ENCODE measurements around the gene LSMEM2.
A peak's percentile ranks its signal among the peaks of the same experiment; 100 is the strongest.

LSMEM2 gene

DNA sequence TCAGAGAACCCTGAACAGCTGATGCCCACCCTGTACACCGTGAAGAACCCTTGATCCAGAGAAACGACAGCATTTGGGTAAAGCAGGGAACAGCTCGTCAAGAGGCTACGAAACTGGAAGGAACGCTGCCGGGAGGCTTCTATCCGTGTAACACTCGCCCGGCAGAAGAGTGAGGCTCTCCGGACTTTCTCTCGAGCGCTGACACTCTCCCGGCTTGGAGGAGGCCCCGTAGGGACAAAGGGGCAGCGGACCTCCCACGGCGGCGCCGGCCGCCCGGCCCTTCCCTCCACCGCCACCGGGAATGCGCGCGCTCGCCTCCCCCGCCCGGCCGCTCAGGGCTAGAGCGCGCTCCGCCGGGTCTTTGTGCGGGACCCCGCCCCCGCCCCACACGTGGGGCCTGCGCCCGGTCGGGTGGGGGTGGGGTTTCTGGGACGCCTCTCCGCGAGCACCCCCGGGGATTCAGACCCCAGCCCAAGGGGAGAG is 42.0 kb downstream of the LSMEM2 start:
- no peak for FAIRE-seq
- DNase-seq (ENCODE audit: low spot score), result peak; percentile 34

DNA sequence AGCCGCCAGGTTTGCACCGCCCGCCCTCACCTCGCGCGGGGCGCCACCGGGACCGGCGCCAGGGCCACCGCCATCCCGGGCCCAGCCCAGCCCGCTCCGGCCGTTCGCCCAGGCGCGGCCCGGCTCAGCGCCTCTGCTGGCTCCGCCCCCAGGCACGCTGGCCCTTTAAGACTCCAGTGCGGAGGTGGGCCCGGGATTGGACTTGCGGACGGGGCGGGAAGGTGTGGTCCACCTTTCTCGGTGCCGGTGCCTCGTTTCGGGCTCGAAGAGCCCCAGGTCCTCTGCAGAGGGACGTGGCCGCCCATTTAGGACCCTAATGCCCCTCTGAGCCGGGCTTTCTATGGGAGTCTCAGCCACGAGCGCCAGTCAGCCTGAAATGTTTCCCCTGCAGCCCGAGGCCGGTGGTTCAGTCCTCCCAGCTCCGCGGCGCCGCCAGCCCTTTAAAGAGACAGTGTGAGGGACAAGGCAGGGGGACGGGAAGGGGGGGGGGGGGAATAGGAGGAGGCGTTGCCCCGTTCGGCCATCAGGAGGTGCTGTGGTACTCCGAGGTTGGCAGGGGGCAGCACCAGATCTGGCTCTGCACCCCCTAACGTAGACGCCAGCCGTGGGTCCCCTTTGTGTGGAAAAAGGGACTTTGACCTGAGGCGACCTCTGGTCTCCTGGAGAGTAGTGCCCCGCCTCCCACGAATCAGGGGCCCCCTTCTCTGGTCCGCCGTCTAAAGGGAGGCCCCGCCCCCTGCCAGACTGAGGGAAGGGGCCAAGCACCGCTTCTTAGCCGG is 42.6 kb downstream of the LSMEM2 start:
- FAIRE-seq (no peak), DNase-seq (ENCODE audit: low spot score) (peak; percentile 63)

DNA sequence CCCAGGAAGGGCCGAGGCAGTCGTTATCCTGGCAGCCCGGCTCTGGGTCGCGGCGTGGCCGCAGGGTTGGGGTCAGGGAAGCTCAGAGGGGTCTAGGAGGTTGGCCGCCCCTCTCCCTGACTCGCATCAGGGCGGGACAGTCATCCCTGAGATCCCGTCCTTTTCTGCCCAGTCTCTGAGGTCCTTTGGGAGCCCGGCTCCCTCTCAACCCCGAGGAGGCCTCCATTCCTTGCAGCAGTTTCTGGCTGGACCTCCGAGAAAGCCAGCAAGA is 43.2 kb downstream of the LSMEM2 start:
- DNase-seq (ENCODE audit: low spot score), result no peak
- no peak for FAIRE-seq

DNA sequence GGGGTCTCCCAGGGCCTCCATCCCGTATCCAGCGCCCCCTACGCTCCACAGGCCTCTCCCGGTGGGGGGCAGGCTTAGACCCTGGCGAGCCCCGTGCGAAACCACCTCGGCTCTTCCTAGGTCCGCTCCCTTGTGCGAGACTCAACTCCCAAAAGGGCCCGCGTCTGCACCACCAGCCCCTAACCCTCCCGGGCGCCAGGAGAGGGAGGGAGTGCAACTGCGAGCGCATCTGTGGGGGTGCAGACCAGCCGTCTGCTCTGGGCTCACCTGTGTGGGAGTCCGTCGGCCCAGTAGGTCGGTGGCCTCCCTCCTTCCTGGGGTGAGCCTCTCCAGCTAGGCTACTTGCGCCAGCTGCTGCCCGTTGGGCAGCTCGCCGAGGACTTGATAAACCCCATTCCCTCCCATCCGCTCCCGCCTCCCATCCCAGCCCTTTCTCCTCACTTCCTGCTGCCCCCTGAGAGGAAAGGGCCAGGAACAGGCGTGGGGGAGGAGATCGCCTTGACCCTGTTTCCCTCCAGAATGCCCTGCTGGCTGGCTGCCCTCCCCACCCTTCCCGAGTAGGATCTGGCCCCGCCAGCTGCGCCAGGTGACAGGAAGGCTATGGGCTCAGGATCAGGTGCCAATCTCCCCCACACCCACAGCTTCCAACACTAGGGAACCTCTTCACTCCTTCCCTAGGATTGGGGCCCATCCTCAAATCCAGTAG is 43.7 kb downstream of the LSMEM2 start, which contains the start of gene HYAL2:
Gene HYAL2 (minus strand): TSS at position 360 of the 706 bp plus-strand sequence. CDS start 2,256 bp downstream, outside the sequence.
- DNase-seq (ENCODE audit: low spot score) (no peak), FAIRE-seq (no peak)

DNA sequence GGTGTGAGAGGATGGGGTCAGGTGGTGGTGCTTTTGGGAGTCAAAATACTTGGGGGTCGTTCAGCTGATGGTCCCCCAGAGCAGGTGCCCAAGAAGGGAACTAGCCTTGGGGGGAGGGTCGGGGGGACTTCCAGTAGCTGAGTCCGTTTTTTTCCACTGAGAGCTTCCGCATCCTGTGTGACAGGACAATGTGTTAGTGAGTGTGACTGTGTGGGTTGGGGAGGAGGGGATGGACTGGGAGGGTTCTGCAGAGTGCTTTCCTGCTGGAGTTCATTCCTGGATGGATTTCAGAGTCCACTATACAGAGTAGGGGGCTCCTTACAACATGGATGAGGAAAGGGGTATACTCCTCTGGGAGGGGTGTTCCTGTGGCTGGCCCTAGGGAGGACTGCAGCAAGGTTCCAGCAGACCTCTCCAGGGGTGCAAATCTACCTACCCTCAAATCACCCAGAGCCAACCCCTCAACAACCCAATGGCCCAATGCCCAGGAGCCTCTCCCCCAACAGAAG is 44.3 kb downstream of the LSMEM2 start:
- no peak for DNase-seq (ENCODE audit: low spot score)
- no peak for FAIRE-seq

DNA sequence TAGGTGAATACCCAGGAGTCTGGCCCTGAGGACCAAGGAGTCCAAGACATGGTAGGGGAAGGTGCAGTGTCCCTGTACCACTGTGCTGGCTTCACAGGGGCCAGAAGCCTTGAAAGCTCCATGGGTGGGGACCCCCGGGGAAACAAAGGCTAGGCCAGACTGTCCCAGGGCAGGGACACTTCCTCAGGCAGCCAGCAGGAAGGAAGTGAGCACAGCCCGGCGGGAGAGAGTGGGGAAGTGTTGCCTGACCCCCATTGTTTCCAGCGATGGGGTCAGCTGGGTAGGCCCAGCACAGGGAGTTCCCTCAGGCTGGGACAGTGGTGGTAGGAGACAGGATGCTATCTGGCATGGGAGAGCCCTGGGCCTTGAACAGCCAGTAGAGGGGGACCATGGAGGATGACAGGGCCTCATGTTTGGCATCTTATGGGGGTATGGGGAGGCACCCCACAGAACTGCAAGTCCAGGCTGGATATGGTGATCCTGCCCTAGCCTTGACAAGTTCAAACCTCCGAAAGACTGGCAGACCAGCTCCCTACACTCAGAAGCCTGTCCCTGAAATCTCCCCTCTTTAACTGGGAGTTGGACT is 44.8 kb downstream of the LSMEM2 start:
- DNase-seq (ENCODE audit: low spot score), result no peak
- no peak for FAIRE-seq

DNA sequence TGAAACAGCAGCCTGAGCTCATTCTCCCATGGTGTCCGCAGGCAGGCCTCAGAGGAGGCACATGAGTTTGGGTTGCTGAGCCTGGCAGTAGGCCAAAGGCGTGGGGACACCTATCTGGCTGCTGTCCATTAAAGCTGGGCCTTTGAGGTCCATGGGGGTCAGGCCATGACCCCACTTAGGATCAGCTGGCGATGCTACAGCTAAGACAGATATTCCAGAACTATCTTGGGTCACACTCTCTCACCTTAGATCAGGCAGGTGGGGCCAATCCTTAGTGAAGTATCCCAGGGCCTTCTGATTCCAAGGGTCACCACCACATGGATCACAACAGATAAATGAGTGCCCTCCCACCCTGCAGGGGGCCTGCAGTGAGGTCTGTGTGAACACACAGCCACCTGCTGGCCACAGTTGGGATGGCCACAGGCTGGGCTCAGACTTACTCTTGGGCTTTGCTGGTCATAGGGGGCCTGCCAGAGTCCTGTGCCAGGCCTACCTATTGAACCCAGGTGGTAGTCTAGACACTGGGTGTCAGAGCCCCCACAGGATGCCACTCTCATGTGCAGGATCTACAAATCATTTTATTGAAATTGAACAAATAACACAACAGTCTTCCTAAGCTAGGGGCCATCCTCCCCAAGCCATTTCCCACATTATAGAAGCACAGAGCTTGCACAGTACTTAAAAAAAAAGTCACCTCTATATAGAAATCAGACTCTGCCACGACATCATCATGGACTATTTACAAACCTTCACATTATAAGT is 45.6 kb downstream of the LSMEM2 start:
- FAIRE-seq, result no peak
- DNase-seq (ENCODE audit: low spot score), result peak; percentile 51

DNA sequence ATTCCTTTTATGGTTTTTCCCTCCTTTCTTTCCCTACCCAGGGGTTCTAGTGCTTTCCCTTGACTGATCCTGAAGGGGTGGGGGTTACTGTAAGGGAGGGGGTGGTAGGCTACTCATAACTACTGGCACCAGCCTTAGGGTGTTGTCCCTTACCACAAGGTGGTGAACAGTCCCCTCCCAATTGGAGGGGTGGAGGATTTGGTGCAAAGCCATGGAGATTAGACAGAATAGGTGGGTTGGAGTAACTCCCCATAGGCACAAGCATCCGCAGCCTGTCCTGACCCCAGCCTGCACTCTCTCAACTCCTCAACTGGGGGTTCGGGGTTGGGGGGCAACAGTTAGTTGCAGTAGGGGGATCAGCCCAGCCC is 46.2 kb downstream of the LSMEM2 start:
- no peak for FAIRE-seq
- no peak for DNase-seq (ENCODE audit: low spot score)

DNA sequence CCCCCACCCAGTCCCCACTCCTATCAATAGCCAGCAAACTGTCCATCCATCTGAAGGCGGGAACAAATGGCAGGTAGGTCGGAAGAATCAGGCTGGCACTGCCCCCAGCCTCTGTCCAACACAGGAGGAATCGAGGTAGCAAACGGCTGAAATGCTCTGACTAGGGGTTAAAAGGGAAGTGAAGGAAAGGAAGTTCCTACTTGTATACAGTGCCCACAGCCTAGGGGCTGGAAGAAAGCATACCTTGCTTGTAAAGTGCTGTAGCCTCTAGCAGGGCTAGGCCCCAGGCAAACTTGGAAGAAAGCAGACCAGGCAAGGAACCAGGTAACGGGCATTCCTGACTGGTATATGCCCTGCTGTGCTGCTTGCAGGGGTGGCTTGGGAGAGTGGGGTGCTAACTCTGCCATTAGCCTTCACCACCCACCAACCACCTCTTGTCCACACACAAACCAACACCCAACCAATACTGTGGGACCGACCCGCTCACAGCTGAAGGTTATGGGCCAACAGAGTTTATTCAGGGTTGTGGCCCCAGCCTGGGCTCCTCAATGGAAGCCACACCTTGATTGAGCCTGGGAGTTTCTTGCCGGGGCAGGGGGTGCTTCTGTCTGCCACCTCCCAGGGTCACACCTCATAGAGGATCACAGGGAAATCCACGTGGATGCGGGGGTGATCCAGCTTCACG is 46.8 kb downstream of the LSMEM2 start:
- DNase-seq (ENCODE audit: low spot score) (no peak), FAIRE-seq (no peak)

DNA sequence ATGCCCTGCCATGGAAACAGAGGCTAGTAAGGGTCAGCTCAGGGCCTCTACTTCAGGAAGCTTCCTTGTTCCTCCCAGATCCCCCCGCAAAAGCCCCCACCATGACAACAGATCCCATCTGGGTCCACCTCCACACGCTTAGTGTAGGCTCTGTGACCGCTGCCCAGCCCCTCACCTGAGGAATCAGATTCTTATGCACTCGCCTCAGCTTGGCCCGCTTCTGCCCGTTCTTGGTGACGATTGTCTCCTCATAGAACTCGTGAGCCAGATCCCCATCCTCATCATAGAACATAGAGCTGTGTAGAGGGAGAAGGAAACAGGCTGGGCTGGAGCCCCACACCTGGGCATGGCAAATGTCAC is 47.3 kb downstream of the LSMEM2 start:
- FAIRE-seq (no peak), DNase-seq (ENCODE audit: low spot score) (no peak)

DNA sequence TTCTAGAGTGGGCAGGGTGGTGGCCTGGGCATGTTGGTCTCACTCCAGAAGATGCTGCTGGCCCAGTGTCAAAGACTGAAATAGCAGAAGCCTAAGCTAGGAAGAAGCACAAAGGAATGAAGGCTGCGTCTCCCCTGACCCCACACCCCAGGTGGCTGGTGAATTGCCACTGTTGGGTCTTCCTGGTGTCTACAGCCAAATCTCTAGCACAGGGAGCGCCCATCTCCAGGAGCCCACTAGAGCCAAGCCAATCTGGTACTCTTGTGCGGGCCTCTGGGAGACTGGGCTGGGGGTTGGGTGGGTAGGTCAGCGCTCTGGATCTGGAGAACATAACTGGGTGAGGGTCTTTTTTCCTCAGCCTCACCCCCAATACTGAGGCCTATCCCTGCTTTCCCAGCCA is 48.2 kb downstream of the LSMEM2 start:
- DNase-seq (ENCODE audit: low spot score) (no peak), FAIRE-seq (no peak)

DNA sequence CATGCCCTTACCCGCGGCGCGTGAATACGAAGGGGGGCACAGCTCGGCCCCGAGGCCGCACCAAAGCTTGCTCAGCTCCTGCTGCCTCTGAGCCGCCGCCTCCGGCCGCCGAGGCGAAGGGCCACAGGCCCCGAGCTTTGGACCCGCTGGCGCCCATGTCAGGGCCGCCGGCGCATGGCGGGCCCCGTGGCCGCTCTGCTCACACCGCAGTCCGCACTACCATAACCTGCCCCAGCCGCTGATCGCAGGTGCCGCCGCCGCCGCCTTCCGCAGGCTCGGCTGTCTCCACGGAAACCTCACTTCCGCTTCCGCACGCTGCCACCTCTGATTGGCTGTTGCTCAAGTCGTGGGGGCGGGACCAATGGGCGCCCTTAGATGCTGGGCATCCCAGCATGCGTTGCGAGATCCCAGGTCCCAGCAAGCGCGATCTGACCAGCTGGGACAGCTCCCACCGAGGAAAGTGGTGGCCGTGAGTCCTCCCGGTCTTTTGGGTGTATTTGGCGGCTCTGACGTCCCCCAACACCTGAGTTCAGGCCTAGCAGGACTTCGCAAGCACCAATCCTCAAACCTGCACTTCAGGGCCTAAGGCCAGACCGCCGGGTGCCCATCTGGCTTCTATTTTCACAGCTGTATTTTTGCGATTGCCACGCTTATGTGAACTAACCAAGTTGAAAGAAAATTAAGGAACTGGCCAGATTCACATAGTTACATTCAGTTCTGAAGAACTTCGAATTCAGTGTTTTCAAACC is 49.2 kb downstream of the LSMEM2 start, which contains the start of gene TUSC2:
Gene TUSC2 (minus strand): TSS at position 281 of the 749 bp plus-strand sequence. CDS start 124 bp downstream, at position 157.
- peak; percentile 84 for DNase-seq (ENCODE audit: low spot score)
- FAIRE-seq, result peak; percentile 72

DNA sequence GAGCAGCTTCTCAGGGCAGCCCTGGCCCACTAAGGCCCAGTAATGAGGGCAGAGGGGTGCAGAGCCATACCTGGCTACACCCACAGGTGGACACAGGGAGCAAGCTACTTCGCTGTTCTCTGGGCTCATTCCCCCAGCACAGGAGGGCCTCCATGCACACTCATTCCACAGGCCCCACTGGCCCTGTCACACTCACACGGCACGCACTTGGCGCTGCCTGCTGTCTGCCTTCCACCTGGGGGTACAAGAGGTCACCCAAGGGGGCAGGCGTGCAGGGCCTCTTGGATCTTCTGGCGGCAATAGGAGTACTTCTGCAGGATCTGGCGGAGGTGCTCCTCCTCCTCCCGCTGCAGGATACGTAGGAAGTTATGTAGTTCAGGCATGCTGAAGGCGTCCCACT is 51.4 kb downstream of the LSMEM2 start:
- FAIRE-seq, result no peak
- no peak for DNase-seq (ENCODE audit: low spot score)

DNA sequence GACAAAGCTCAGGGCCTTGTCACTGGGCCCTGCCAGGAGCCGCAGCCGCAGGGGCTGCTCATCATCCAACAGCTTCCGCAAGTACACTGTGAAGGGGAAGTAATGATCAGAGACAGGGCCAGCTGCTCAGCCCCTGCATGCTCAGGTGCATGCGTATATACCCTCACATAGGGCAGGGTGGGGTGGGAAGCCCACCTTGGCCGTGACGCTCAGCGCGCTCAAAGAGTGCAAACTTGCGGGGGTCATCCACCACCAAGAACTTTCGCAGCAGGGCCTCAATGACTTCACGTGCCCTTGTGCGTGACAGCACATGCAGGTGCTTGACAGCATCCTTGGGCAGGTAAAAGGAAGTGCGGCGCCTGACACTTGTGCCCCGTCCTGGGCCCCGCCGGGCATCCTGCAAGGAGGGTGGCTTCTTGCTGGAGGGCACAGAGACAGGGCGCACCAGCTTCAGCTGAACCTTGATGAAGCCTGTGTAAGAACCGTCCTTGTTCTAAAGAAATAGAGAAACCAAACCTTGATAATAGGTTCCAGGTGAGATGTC is 52.5 kb downstream of the LSMEM2 start:
- no peak for FAIRE-seq
- DNase-seq (ENCODE audit: low spot score), result no peak

DNA sequence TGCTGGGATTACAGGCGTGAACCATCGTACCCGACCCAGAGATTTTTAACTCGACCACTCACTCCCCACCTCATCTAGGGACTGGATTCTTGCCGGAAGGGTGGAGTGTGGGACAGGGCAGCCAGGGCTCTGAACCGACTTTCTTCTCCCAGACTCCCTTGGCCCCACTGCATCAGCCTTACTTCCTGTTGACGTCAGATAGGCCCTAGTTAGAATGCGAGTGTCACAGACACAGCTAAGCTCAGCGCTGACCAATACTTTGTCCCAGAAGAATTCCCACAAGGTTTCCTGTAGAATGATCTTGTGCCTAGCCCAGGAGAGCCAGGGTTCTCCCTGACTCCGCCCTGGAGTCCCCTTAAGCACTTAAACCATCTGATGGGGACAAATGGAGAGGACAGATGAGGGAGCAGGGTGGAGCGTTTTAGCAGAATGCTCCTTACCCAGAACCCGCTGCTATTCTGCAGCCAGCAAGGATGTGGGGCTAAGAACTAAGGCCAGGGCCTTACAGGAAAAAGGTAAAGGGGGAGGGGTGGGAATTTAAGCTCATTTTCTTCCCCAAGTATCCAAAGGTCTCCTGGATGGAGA is 54.9 kb downstream of the LSMEM2 start:
- DNase-seq (ENCODE audit: low spot score) (no peak), FAIRE-seq (no peak)

DNA sequence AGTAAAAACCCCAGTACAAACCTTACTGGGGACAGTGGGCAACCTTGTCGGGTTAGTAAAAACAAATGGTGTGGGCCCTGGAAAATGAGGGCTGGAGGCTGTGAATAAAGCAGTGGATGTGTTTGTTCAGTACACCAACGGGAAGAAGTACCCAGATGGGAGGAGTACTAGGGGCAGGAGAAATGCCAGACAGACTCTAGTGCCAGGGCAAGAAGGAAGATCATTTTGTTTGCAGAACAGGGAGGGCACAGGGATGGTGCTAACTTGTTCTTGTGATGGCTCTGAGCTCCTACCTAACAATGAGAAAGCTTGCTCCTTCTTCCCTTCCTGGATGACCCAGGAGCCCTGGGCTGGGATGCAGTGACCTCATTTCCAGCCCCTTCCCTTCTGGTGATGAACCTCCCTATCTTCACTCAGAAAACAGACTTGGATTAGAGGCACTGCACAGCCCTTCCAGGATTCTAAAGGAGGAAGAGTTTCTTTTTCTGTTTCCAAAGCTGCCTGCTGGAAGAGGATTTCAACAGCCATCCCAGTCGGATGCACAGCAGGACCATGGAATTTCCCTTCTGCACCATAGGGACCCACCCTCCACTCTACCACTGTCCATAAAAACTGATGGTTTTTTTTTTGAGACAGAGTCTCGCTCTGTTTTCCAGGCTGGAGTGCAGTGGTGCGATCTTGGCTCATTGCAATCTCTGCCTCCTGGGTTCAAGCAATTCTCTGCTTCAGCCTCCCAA is 55.6 kb downstream of the LSMEM2 start:
- DNase-seq (ENCODE audit: low spot score), result no peak
- FAIRE-seq, result no peak

DNA sequence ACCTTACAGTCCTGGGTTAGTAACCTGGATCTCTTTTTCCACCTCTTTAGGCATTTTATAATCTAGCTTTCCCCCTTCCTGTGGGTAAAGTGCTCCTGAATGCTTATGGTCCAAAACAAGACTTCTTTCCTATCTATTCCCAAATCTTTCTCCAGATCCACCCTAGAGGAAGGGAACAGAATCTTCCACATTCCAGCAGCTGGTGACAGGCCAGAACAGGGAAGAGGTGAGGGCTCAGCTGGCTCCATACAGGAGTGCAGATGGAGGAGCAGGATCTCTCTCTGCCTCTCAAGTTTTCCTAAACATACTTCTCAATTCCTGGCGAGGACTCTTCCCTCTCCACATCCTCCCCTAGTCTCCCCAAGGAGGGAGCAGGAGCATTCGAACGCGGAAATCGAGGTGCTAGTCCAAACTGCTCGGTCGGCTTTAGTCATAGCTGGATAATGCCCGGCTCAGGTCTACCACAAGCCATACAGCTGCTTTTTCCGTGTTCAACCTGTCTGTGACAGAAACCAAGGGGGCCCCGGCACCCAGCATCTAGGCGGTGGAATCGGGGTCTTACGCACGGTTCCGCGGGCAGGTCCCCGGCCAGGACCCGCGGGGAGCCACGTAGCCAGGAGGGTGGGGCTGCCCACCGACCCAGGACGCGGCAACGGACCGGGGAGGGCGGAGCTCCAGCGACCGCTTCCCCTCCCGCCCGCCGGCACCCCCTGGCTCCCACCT is 57.7 kb downstream of the LSMEM2 start:
- FAIRE-seq, result no peak
- no peak for DNase-seq (ENCODE audit: low spot score)

DNA sequence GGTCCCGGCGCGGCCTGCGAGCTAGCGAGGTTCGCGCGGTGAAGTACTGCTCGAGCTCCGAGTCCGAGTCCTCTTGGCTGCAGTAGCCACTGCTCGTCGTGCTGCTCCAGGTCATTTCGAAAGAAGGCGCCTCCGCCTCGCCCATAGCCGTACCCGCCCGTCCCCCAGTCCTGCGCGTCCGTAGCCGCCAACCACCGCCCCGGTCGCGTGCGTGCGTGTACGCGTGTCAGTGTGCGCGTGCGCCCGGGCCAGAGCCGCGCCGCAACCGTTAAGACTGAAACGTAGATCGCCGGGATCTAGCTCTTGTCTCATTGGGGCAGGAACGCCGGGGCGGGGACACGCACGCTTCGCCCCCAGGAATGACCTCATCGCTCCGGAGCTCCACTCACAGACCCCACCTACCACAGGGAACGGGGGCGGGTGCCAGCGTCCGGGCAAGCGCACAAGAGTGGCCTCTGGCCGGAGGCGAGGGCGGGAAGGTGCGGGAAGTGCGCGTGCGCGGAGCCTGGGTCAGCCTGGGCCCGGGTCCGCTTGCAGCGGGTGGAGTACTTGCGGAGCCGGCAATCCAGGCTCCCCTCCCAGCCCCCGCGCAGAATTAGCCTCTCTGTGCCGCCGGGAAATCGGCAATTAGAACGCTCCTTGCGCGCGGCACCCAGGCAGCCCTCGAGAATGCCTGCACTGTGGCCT is 58.4 kb downstream of the LSMEM2 start:
- peak; percentile 97 for DNase-seq (ENCODE audit: low spot score)
- peak; percentile 84 for FAIRE-seq
